ENCODE results near the gene SPDYA.

DNA sequence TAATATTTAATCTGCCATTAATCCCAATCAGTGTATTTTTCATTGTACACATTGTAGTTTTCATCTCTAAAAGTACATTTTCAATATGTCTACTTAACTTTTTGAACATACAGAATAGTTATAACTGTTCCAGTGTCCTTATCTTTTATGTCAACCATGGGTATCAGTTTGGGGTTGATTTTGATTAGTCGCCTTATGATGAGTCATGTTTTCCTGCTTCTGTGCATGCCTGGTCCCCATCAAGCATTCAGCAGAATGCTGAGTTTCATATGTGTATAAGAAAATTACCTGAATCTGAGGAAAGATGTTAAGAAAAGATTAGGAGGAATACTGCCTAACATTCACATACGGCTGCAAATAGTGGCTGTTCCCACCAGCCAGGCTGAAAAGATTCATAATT, 17.7 kb downstream of the SPDYA start:
- no peak for TF ChIP-seq CTCF (IDR thresholded peaks at IDR 0.05; ENCODE audit: low read length)
- no peak for TF ChIP-seq EZH2 (IDR thresholded peaks at IDR 0.05; ENCODE audit: borderline replicate concordance, low read length)
